H1 (cell line): Measurements from ENCODE around the gene SPIRE1. TPM values are rescaled to one million over a fixed set of nuclear protein-coding genes. Genes with fewer than 3 reads are reported as not detected.

Source experiments
- CTCF ChIA-PET: fragments of 300-600 bp; sonication (Branson Sonifier 250); formaldehyde crosslinking; loops from one replicate; lab custom pipeline; 2021; ENCODE audit not compliant: partially characterized antibody; lab: Charles Lee
- POLR2A ChIA-PET: fragments of 300-600 bp; sonication (Branson Sonifier 250); formaldehyde crosslinking; loops from one replicate; lab custom pipeline; 2021; ENCODE audit warnings: inconsistent platforms; ENCODE audit not compliant: partially characterized antibody; lab: Charles Lee
- DNase-seq, 2 experiments: peaks; one replicate each; pipeline versions ENCODE4 v3.0.0 to v3.0.0-alpha.2; 2010 to 2022; ENCODE audit warnings: low spot score in 2 of 2, low read depth in 1 of 2, mixed read lengths in 1 of 2
- FAIRE-seq: peaks from 2 replicates; lab custom pipeline; 2011; peaks lifted over from hg19 to GRCh38; lab: Jason Lieb, UNC
- H2AFZ ChIP-seq: 2 replicates; pipeline ENCODE4 v1.8.1; 2012; ENCODE audit warnings: low read length, inconsistent platforms
- H2AK5ac ChIP-seq: 2 replicates; pipeline ENCODE4 v1.6.1; 2013; ENCODE audit warnings: low read depth, low read length
- H2BK120ac ChIP-seq: replicated peaks from 2 replicates; pipeline ENCODE3; 2013; ENCODE audit warnings: low read depth, low read length, inconsistent platforms
- H2BK12ac ChIP-seq: 2 replicates; pipeline ENCODE4 v1.6.1; 2013; ENCODE audit warnings: low read depth, low read length
- H2BK15ac ChIP-seq: 2 replicates; pipeline ENCODE4 v1.6.1; 2013; ENCODE audit warnings: low read length
- H2BK20ac ChIP-seq: 2 replicates; pipeline ENCODE4 v1.6.1; 2013; ENCODE audit warnings: low read length
- H2BK5ac ChIP-seq: 2 replicates; pipeline ENCODE4 v1.6.1; 2013; ENCODE audit warnings: low read depth, low read length
- H3K14ac ChIP-seq: 2 replicates; pipeline ENCODE4 v1.6.1; 2013; ENCODE audit warnings: inconsistent platforms; ENCODE audit not compliant: insufficient read length
- H3K18ac ChIP-seq: 2 replicates; pipeline ENCODE4 v1.6.1; 2013; ENCODE audit warnings: low read length; ENCODE audit errors: extremely low read depth
- H3K23ac ChIP-seq: 2 replicates; pipeline ENCODE4 v1.6.1; 2013; ENCODE audit warnings: inconsistent platforms; ENCODE audit not compliant: insufficient read length
- H3K23me2 ChIP-seq: 2 replicates; pipeline ENCODE4 v1.6.1; 2013; ENCODE audit warnings: low read depth, low read length
- H3K27ac ChIP-seq: 2 replicates; pipeline ENCODE4 v1.6.1; 2011; ENCODE audit warnings: low read depth, low read length, inconsistent platforms
- H3K27me3 ChIP-seq, 4 experiments: replicated peaks in 1 of 4; 1 replicate in 1 of 4; 2 replicates in 3 of 4; pipeline versions ENCODE4 v1.6.1 to v1.8.1; 2011 to 2013; ENCODE audit warnings: low read length in 3 of 4, mild to moderate bottlenecking in 3 of 4, inconsistent platforms in 2 of 4, mixed read lengths in 2 of 4, moderate library complexity in 1 of 4; ENCODE audit not compliant: control insufficient read depth in 3 of 4, insufficient read depth in 3 of 4; ENCODE audit errors: extremely low read depth in 1 of 4
- H3K36me3 ChIP-seq, 4 experiments: 2 replicates each; pipeline versions ENCODE4 v1.6.1 to v1.8.1; 2011 to 2013; ENCODE audit warnings: mild to moderate bottlenecking in 4 of 4, low read length in 3 of 4, moderate library complexity in 2 of 4, control low read depth in 1 of 4, inconsistent platforms in 1 of 4; ENCODE audit not compliant: insufficient read depth in 4 of 4, control insufficient read depth in 2 of 4
- H3K4ac ChIP-seq: replicated peaks from 2 replicates; pipeline ENCODE3; 2013; ENCODE audit warnings: low read length, low read depth, mixed read lengths, inconsistent platforms; ENCODE audit not compliant: insufficient read length
- H3K4me1 ChIP-seq, 4 experiments: replicated peaks in 1 of 4; 1 replicate in 1 of 4; 2 replicates in 3 of 4; pipeline versions ENCODE4 v1.6.1 to v1.8.1; 2011 to 2013; ENCODE audit warnings: low read length in 3 of 4, inconsistent platforms in 2 of 4, mixed read lengths in 1 of 4; ENCODE audit not compliant: insufficient read depth in 4 of 4, control insufficient read depth in 3 of 4
- H3K4me2 ChIP-seq, 2 experiments: 2 replicates each; pipeline versions ENCODE4 v1.6.1 to v1.8.1; 2011 to 2013; ENCODE audit warnings: low read depth in 2 of 2, low read length in 2 of 2, control low read depth in 1 of 2, inconsistent platforms in 1 of 2, mild to moderate bottlenecking in 1 of 2; ENCODE audit not compliant: insufficient read depth in 1 of 2
- H3K4me3 ChIP-seq, 4 experiments: fragments of 200-600, 300-600 bp in 1 of 4; sonication (generic), shearing (Covaris generic), sonication (Bioruptor Twin) in 1 of 4; 2 replicates each; pipeline versions ENCODE4 v1.5.1 to v1.8.1; 2011 to 2016; ENCODE audit warnings: low read length in 4 of 4, low read depth in 3 of 4, control low read depth in 2 of 4, inconsistent platforms in 2 of 4, mild to moderate bottlenecking in 2 of 4, mixed read lengths in 1 of 4, moderate library complexity in 1 of 4; ENCODE audit not compliant: insufficient read depth in 2 of 4; ENCODE audit errors: extremely low read depth in 1 of 4
- H3K56ac ChIP-seq: replicated peaks from 2 replicates; pipeline ENCODE3; 2013; ENCODE audit warnings: low read depth, mild to moderate bottlenecking, mixed read lengths, low read length, inconsistent platforms; ENCODE audit not compliant: insufficient read length
- H3K79me1 ChIP-seq: 2 replicates; pipeline ENCODE4 v1.6.1; 2013; ENCODE audit warnings: low read depth, low read length, control low read depth
- H3K79me2 ChIP-seq, 2 experiments: 2 replicates each; pipeline versions ENCODE4 v1.6.1 to v1.8.1; 2012 to 2013; ENCODE audit warnings: low read length in 2 of 2, mild to moderate bottlenecking in 2 of 2, inconsistent platforms in 1 of 2; ENCODE audit not compliant: insufficient read depth in 2 of 2, control insufficient read depth in 1 of 2
- H3K9ac ChIP-seq, 4 experiments: replicated peaks in 1 of 4; 1 replicate in 1 of 4; 2 replicates in 3 of 4; pipeline versions ENCODE4 v1.6.1 to v1.8.1; 2011 to 2013; ENCODE audit warnings: low read depth in 3 of 4, low read length in 3 of 4, control low read depth in 2 of 4, mild to moderate bottlenecking in 2 of 4, moderate library complexity in 2 of 4, inconsistent platforms in 1 of 4; ENCODE audit errors: extremely low read depth in 1 of 4
- H3K9me3 ChIP-seq, 2 experiments: 2 replicates each; pipeline versions ENCODE4 v1.6.1 to v1.8.1; 2012 to 2013; ENCODE audit warnings: mild to moderate bottlenecking in 2 of 2, moderate library complexity in 2 of 2, control low read depth in 1 of 2, inconsistent platforms in 1 of 2, low read depth in 1 of 2, low read length in 1 of 2, mixed read lengths in 1 of 2; ENCODE audit not compliant: insufficient read depth in 2 of 2
- H4K20me1 ChIP-seq, 2 experiments: replicated peaks in 1 of 2; 2 replicates each; pipeline versions ENCODE3 to v1.8.1; 2011 to 2013; ENCODE audit warnings: inconsistent platforms in 2 of 2, low read length in 2 of 2, mild to moderate bottlenecking in 1 of 2; ENCODE audit not compliant: insufficient read depth in 2 of 2, control insufficient read depth in 1 of 2
- H4K5ac ChIP-seq: 2 replicates; pipeline ENCODE4 v1.6.1; 2013; ENCODE audit warnings: low read length, low read depth, mixed read lengths, inconsistent platforms; ENCODE audit not compliant: insufficient read length
- H4K8ac ChIP-seq: 2 replicates; pipeline ENCODE4 v1.8.0; 2013; ENCODE audit warnings: mild to moderate bottlenecking, moderate library complexity, low read length, inconsistent platforms; ENCODE audit not compliant: insufficient read depth; ENCODE audit errors: extremely low read depth
- H4K91ac ChIP-seq: replicated peaks from 2 replicates; pipeline ENCODE3; 2013; ENCODE audit warnings: low read length, mixed read lengths, inconsistent platforms; ENCODE audit not compliant: insufficient read length
- NRF1 ChIP-seq: IDR thresholded peaks from 2 replicates; pipeline ENCODE4 v1.6.1; 2011; ENCODE audit warnings: mild to moderate bottlenecking, low read depth, low read length, improper control_type of control experiment
- POLR2A ChIP-seq, 2 experiments: IDR thresholded peaks; 1 replicate in 1 of 2; 2 replicates in 1 of 2; pipeline ENCODE4 v1.6.1; 2011; ENCODE audit warnings: low read depth in 2 of 2, low read length in 2 of 2, mild to moderate bottlenecking in 2 of 2; ENCODE audit errors: control extremely low read depth in 1 of 2
- POU5F1 ChIP-seq: IDR thresholded peaks from 2 replicates; pipeline ENCODE4 v1.6.1; 2011; ENCODE audit warnings: low read depth, mild to moderate bottlenecking, low read length, moderate library complexity
- SP2 ChIP-seq: IDR thresholded peaks from 2 replicates; pipeline ENCODE4 v1.6.1; 2012; ENCODE audit warnings: mild to moderate bottlenecking, low read length, inconsistent platforms
- WGBS, 2 experiments: shearing (Covaris generic) in 1 of 2; methylation state at CpG; one replicate each; pipeline versions ENCODE4 v1.1.6 to v1.1.7; 2013 to 2015; ENCODE audit warnings: low lambda C conversion rate in 2 of 2, mixed read lengths in 2 of 2, inconsistent platforms in 1 of 2, low coverage in 1 of 2, missing lambda C conversion rate in 1 of 2; ENCODE audit not compliant: insufficient replicate concordance in 2 of 2, insufficient coverage in 1 of 2, insufficient read length in 1 of 2; ENCODE audit errors: extremely low coverage in 1 of 2, missing lambda C conversion rate in 1 of 2; 5-methylcytosine and 5-hydroxymethylcytosine counted together
- polyA plus RNA-seq, 7 experiments: library from polyadenylated mRNA; depleted of rRNA in 3 of 7; stranded (reverse) in 5 of 7; unstranded in 2 of 7; fragments of >200 nt in 5 of 7; fragments of 200-250 nt in 2 of 7; gene quantifications; 1 replicate in 5 of 7; 2 replicates in 1 of 7; 4 replicates in 1 of 7; pipeline versions ENCODE4 v1.2.1 to v1.2.3, GENCODE V29; 2011 to 2013; ENCODE audit warnings: missing spikeins in 2 of 7, mixed read lengths in 2 of 7
- total RNA-seq: library from RNA; stranded (reverse); fragmentation: NEBNext Ultra II Directional; extraction: Animal tissue kit (Norgen Biotek cat#: 25700); gene quantifications from 2 replicates; pipeline ENCODE4 v1.2.1, GENCODE V29; 2021

Gene SPIRE1
- total and polyA plus RNA-seq, 2 of the 8 experiments (the other 6 are each of a cell fraction or from before 2014, with no cell fraction given): 6.0 to 21.5 TPM

- no peak overlapping the region for H3K18ac ChIP-seq
- no peak overlapping the region for H2BK5ac ChIP-seq
- no peak overlapping the region for H2AFZ ChIP-seq
- WGBS, 2 experiments: 87 to 100% methylated on average over 1 to 5 of the region's 5 CpGs
- H3K27me3 ChIP-seq: no peaks in the 10 kb centered on the region
- no peaks in the 10 kb centered on the region for H3K23me2 ChIP-seq
- no peak overlapping the region for H2AK5ac ChIP-seq
- H3K4me2 ChIP-seq: no peak overlapping the region
- H2BK15ac ChIP-seq: no peak overlapping the region
- no peak overlapping the region for H2BK12ac ChIP-seq
- TF ChIP-seq POLR2A (IDR thresholded peaks at IDR 0.05; ENCODE audit: control extremely low read depth in 1 of 2, low read depth in 2 of 2, low read length in 2 of 2): no peak
- no peak for TF ChIP-seq NRF1
- no peak for TF ChIP-seq POU5F1
- TF ChIP-seq SP2: no peak
- H2BK120ac ChIP-seq: no peak overlapping the region
- no peak overlapping the region for H3K27ac ChIP-seq
- H3K79me2 ChIP-seq: no peaks in the 10 kb centered on the region
- no peak overlapping the region for H3K9ac ChIP-seq
- H3K36me3 ChIP-seq: no peaks in the 10 kb centered on the region; a peak in 1 of 8 replicates
- H4K5ac ChIP-seq: no peak overlapping the region
- DNase-seq: no peak
- no peak overlapping the region for H3K14ac ChIP-seq
- no peak overlapping the region for H3K23ac ChIP-seq
- ChIA-PET POLR2A (no interaction called here), CTCF (no interaction called here)
- no peaks in the 10 kb centered on the region for H3K9me3 ChIP-seq
- FAIRE-seq: no peak
- no peak overlapping the region for H2BK20ac ChIP-seq
- no peak overlapping the region for H3K4me3 ChIP-seq
- H4K8ac ChIP-seq: no peak overlapping the region
- H3K4ac ChIP-seq: no peak overlapping the region
- no peaks in the 10 kb centered on the region for H3K4me1 ChIP-seq
- no peak overlapping the region for H3K56ac ChIP-seq
- no peak overlapping the region for H4K91ac ChIP-seq
- H3K79me1 ChIP-seq: no peaks in the 10 kb centered on the region
- no peaks in the 10 kb centered on the region for H4K20me1 ChIP-seq
Observed at GRCh38 chr18:12492907-12493306, 165.0 kb downstream of the SPIRE1 start.
